ENCODE results near the gene STARD5.

STARD5 gene

GRCh38 chr15:81310480-81310879 is 13.5 kb downstream of the STARD5 start:
- no peak for DNase-seq

- no peak for DNase-seq
Measured at GRCh38 chr15:81309647-81310450, 14.1 kb downstream of the STARD5 start.

- DNase-seq: no peak
Measured at GRCh38 chr15:81308260-81308659, 15.7 kb downstream of the STARD5 start.

GRCh38 chr15:81304226-81304625 is 19.7 kb downstream of the STARD5 start:
- DNase-seq: no peak

- DNase-seq: no peak
Measured at GRCh38 chr15:81303244-81304225, 20.4 kb downstream of the STARD5 start.

- DNase-seq: no peak
Measured at GRCh38 chr15:81302701-81303109, 21.2 kb downstream of the STARD5 start.

GRCh38 chr15:81301815-81302399 is 22.0 kb downstream of the STARD5 start:
- DNase-seq: no peak

GRCh38 chr15:81301385-81301784 is 22.6 kb downstream of the STARD5 start:
- DNase-seq: no peak

- DNase-seq: no peak
Measured at GRCh38 chr15:81299630-81300273, 24.2 kb downstream of the STARD5 start.

- DNase-seq: no peak
Measured at GRCh38 chr15:81299156-81299555, 24.8 kb downstream of the STARD5 start.

GRCh38 chr15:81298611-81299010 is 25.3 kb downstream of the STARD5 start:
- DNase-seq: no peak

GRCh38 chr15:81297603-81298575 is 26.1 kb downstream of the STARD5 start:
- DNase-seq: no peak

GRCh38 chr15:81297147-81297572 is 26.8 kb downstream of the STARD5 start:
- DNase-seq: no peak

GRCh38 chr15:81296673-81297072 is 27.3 kb downstream of the STARD5 start:
- peak; percentile 70 for DNase-seq

GRCh38 chr15:81296186-81296585 is 27.8 kb downstream of the STARD5 start:
- no peak for DNase-seq

GRCh38 chr15:81295486-81296121 is 28.3 kb downstream of the STARD5 start:
- no peak for DNase-seq

GRCh38 chr15:81294516-81294880 is 29.4 kb downstream of the STARD5 start:
- DNase-seq: no peak

GRCh38 chr15:81293728-81294515 is 30.0 kb downstream of the STARD5 start:
- peak; percentile 41 for DNase-seq

GRCh38 chr15:81292523-81293001 is 31.4 kb downstream of the STARD5 start:
- DNase-seq: no peak

- no peak for DNase-seq
Measured at GRCh38 chr15:81291916-81292522, 31.9 kb downstream of the STARD5 start.
